CD4-positive, alpha-beta memory T cell (primary cell): ENCODE data around the gene ZNG1A. TPM values are rescaled to one million over a fixed set of nuclear protein-coding genes. Genes with fewer than 3 reads are reported as not detected.
A peak's percentile ranks its signal among the peaks of the same experiment; 100 is the strongest.
"Not testable (repeated sequence)": the region's sequence is repeated elsewhere in the genome, so short reads cannot be mapped to it uniquely, and the experiment has no call there.

Experiments
- CTCF ChIA-PET: fragments of 350-600 bp; sonication (Branson Sonifier 250); formaldehyde crosslinking; loops from one replicate; lab custom pipeline; 2021; ENCODE audit warnings: inconsistent platforms; ENCODE audit not compliant: partially characterized antibody; lab: Charles Lee
- POLR2A ChIA-PET: fragments of 350-600 bp; sonication (Branson Sonifier 250); formaldehyde crosslinking; loops from one replicate; lab custom pipeline; 2021; ENCODE audit not compliant: partially characterized antibody; lab: Charles Lee
- DNase-seq, 5 donors: peaks; one replicate each; pipeline versions ENCODE4 v3.0.0 to v3.0.0-alpha.2; 2020 to 2022; ENCODE audit warnings: mixed read lengths in 1 of 5
- H3K27ac ChIP-seq: one replicate; pipeline ENCODE4 v1.7.0; 2013; ENCODE audit warnings: low read depth, low read length
- H3K27me3 ChIP-seq: 2 replicates; pipeline ENCODE4 v1.7.0; 2013; ENCODE audit warnings: mild to moderate bottlenecking, low read length, moderate library complexity; ENCODE audit not compliant: insufficient read depth
- H3K36me3 ChIP-seq: 2 replicates; pipeline ENCODE4 v1.7.0; 2013; ENCODE audit warnings: mild to moderate bottlenecking, low read length, moderate library complexity; ENCODE audit not compliant: insufficient read depth
- H3K4me1 ChIP-seq: 2 replicates; pipeline ENCODE4 v1.7.0; 2013; ENCODE audit warnings: mild to moderate bottlenecking, low read length, moderate library complexity; ENCODE audit not compliant: insufficient read depth
- H3K4me3 ChIP-seq, 2 donors: one replicate each; pipeline ENCODE4 v1.7.0; 2013; ENCODE audit warnings: low read length in 2 of 2, mild to moderate bottlenecking in 1 of 2
- H3K9me3 ChIP-seq, 2 donors: one replicate each; pipeline ENCODE4 v1.7.0; 2013; ENCODE audit warnings: low read length in 2 of 2, control low read depth in 1 of 2; ENCODE audit not compliant: control insufficient read depth in 1 of 2
- H3K27ac Mint-ChIP-seq, 7 donors: one replicate each; pipeline ENCODE4 v1.8.0; 2020 to 2021; ENCODE audit warnings: mixed read lengths in 7 of 7, mild to moderate bottlenecking in 6 of 7, inconsistent platforms in 3 of 7, moderate library complexity in 3 of 7
- H3K27me3 Mint-ChIP-seq, 2 donors: one replicate each; pipeline ENCODE4 v1.8.0; 2020 to 2021; ENCODE audit warnings: mixed read lengths in 2 of 2
- H3K36me3 Mint-ChIP-seq, 2 donors: one replicate each; pipeline ENCODE4 v1.8.0; 2020 to 2021; ENCODE audit warnings: mixed read lengths in 2 of 2, inconsistent platforms in 1 of 2, mild to moderate bottlenecking in 1 of 2
- H3K4me1 Mint-ChIP-seq, 4 donors: one replicate each; pipeline ENCODE4 v1.8.0; 2020 to 2021; ENCODE audit warnings: mixed read lengths in 4 of 4, mild to moderate bottlenecking in 1 of 4
- H3K4me3 Mint-ChIP-seq, 8 donors: one replicate each; pipeline ENCODE4 v1.8.0; 2020 to 2021; ENCODE audit warnings: mixed read lengths in 8 of 8, mild to moderate bottlenecking in 7 of 8, moderate library complexity in 6 of 8, inconsistent platforms in 3 of 8
- H3K9me3 Mint-ChIP-seq, 8 donors: one replicate each; pipeline ENCODE4 v1.8.0; 2020 to 2021; ENCODE audit warnings: mixed read lengths in 8 of 8, mild to moderate bottlenecking in 5 of 8, inconsistent platforms in 3 of 8, moderate library complexity in 1 of 8
- intact Hi-C: fragments of 100-400 bp; cut with micrococcal nuclease; formaldehyde crosslinking; loops from one replicate; pipeline ENCODE4 v1.15.1; 2023
- polyA plus RNA-seq, 2 donors: library from polyadenylated mRNA; unstranded; fragments of 300-500 nt; fragmentation: Illumina TruSeq; gene quantifications; one replicate each; pipeline ENCODE4 v1.2.3, GENCODE V29; 2021
- total RNA-seq, 2 experiments: library from RNA; stranded (reverse); gene quantifications; one replicate each; pipeline ENCODE4 v1.2.3, GENCODE V29; 2021

ZNG1A gene
- total and polyA plus RNA-seq, 4 experiments from 2014 or later = 17.3 to 34.8 (median 30.1) TPM

GRCh38 chr9:199601-200000 is 20.7 kb upstream of the ZNG1A start:
- H3K9me3 ChIP-seq, DNase-seq, H3K27ac Mint-ChIP-seq, H3K4me3 Mint-ChIP-seq, H3K4me1 ChIP-seq, H3K4me3 ChIP-seq, H3K9me3 Mint-ChIP-seq, H3K36me3 Mint-ChIP-seq, H3K27me3 Mint-ChIP-seq, intact Hi-C loops, H3K27ac ChIP-seq, H3K27me3 ChIP-seq, H3K36me3 ChIP-seq, H3K4me1 Mint-ChIP-seq, CTCF ChIA-PET, POLR2A ChIA-PET: not testable (repeated sequence)

GRCh38 chr9:178140-178825 is 573 bp downstream of the ZNG1A start:
- H3K27ac Mint-ChIP-seq = peak overlapping the region; percentile 88 to 96 (median 92)
- H3K4me3 Mint-ChIP-seq = peak overlapping the region in 7 of 8 donors; percentile 59 to 86 (median 78)
- H3K27ac ChIP-seq = peak overlapping the region; percentile 49
- CTCF ChIA-PET, H3K9me3 Mint-ChIP-seq, H3K9me3 ChIP-seq, H3K36me3 Mint-ChIP-seq, H3K27me3 Mint-ChIP-seq, H3K36me3 ChIP-seq, H3K27me3 ChIP-seq, intact Hi-C loops, H3K4me3 ChIP-seq, POLR2A ChIA-PET, H3K4me1 ChIP-seq: not testable (repeated sequence)
- DNase-seq = peak in 4 of 5 donors; percentile 13 to 56 (median 22)
- H3K4me1 Mint-ChIP-seq = peaks cover 1 to 19% (median 7%) of the 10 kb centered on the region in 4 donors

- H3K9me3 Mint-ChIP-seq, H3K27ac Mint-ChIP-seq, H3K9me3 ChIP-seq, H3K4me1 Mint-ChIP-seq, POLR2A ChIA-PET, intact Hi-C loops, H3K36me3 ChIP-seq, H3K27me3 ChIP-seq, H3K27me3 Mint-ChIP-seq, CTCF ChIA-PET, H3K27ac ChIP-seq, H3K36me3 Mint-ChIP-seq, H3K4me1 ChIP-seq, H3K4me3 ChIP-seq, H3K4me3 Mint-ChIP-seq, DNase-seq: not testable (repeated sequence)
Measured at GRCh38 chr9:169757-170156, 9.1 kb downstream of the ZNG1A start.

GRCh38 chr9:159871-160270 is 19.0 kb downstream of the ZNG1A start:
- H3K4me1 Mint-ChIP-seq, H3K4me3 Mint-ChIP-seq, POLR2A ChIA-PET: not testable (repeated sequence)

GRCh38 chr9:151173-151572 is 27.7 kb downstream of the ZNG1A start:
- CTCF ChIA-PET, POLR2A ChIA-PET, H3K9me3 Mint-ChIP-seq, H3K4me1 Mint-ChIP-seq, H3K27ac ChIP-seq, H3K9me3 ChIP-seq, H3K36me3 ChIP-seq, H3K4me1 ChIP-seq, H3K27ac Mint-ChIP-seq, intact Hi-C loops, H3K27me3 ChIP-seq, H3K4me3 ChIP-seq, DNase-seq, H3K36me3 Mint-ChIP-seq, H3K27me3 Mint-ChIP-seq, H3K4me3 Mint-ChIP-seq: not testable (repeated sequence)

More at GRCh38 chr9:159871-160270, 19.0 kb downstream of the ZNG1A start:
- H3K9me3 Mint-ChIP-seq, H3K9me3 ChIP-seq, H3K36me3 ChIP-seq, H3K27ac Mint-ChIP-seq, H3K4me3 ChIP-seq, CTCF ChIA-PET, H3K36me3 Mint-ChIP-seq, H3K27ac ChIP-seq, H3K4me1 ChIP-seq, H3K27me3 Mint-ChIP-seq, H3K27me3 ChIP-seq, intact Hi-C loops, DNase-seq: not testable (repeated sequence)

GRCh38 chr9:139880-140279 is 39.0 kb downstream of the ZNG1A start:
- H3K27ac ChIP-seq, H3K36me3 Mint-ChIP-seq, H3K4me1 Mint-ChIP-seq, H3K36me3 ChIP-seq, H3K4me3 ChIP-seq, POLR2A ChIA-PET, DNase-seq, H3K27ac Mint-ChIP-seq, CTCF ChIA-PET, H3K9me3 Mint-ChIP-seq, H3K27me3 Mint-ChIP-seq, H3K4me1 ChIP-seq, H3K4me3 Mint-ChIP-seq, H3K27me3 ChIP-seq, intact Hi-C loops, H3K9me3 ChIP-seq: not testable (repeated sequence)

- H3K4me3 Mint-ChIP-seq = peak within 1 kb of the TSS; percentile 36 to 77 (median 70)
- H3K9me3 Mint-ChIP-seq = peaks cover 0 to 17% (median 0%) of the 10 kb centered on the region in 8 donors
- H3K4me1 Mint-ChIP-seq = peaks cover 10 to 27% (median 17%) of the 10 kb centered on the region in 4 donors
- peaks cover 14 to 23% of the 10 kb centered on the region in 2 donors for H3K27me3 Mint-ChIP-seq
- intact Hi-C loops, POLR2A ChIA-PET, H3K27me3 ChIP-seq, H3K27ac ChIP-seq, H3K36me3 ChIP-seq, CTCF ChIA-PET, H3K9me3 ChIP-seq, H3K4me3 ChIP-seq, H3K36me3 Mint-ChIP-seq, DNase-seq: not testable (repeated sequence)
- H3K27ac Mint-ChIP-seq = peak within 1 kb of the TSS in 3 of 7 donors; percentile 29 to 53 (median 53)
- peaks cover 10% of the 10 kb centered on the region for H3K4me1 ChIP-seq
Measured at GRCh38 chr9:117995-118467, 60.8 kb downstream of the ZNG1A start, which contains the start of gene FOXD4. FOXD4 (minus strand) TSS chr9:118417; CDS start chr9:118119, 298 bp downstream.
